Left ventricle myocardium inferior (tissue), 1 donor: Measurements from ENCODE around the gene RPS8. TPM values are rescaled to one million over a fixed set of nuclear protein-coding genes. Genes with fewer than 3 reads are reported as not detected.
"Not testable (repeated sequence)": the region's sequence is repeated elsewhere in the genome, so short reads cannot be mapped to it uniquely, and the experiment has no call there.

Experiments
- DNase-seq: peaks from one replicate; pipeline ENCODE4 v3.0.0-alpha.2; 2020
- H3K27ac ChIP-seq: fragments of 200-600 bp; replicated peaks from 2 replicates; pipeline ENCODE4 v1.8.0; 2021
- H3K27me3 ChIP-seq: fragments of 200-600 bp; 2 replicates; pipeline ENCODE4 v1.8.0; 2021; ENCODE audit warnings: low read depth
- H3K36me3 ChIP-seq: fragments of 200-600 bp; 2 replicates; pipeline ENCODE4 v1.8.0; 2021
- H3K4me1 ChIP-seq: fragments of 200-600 bp; 2 replicates; pipeline ENCODE4 v1.8.0; 2021
- H3K4me3 ChIP-seq: fragments of 200-600 bp; 2 replicates; pipeline ENCODE4 v1.8.0; 2021; ENCODE audit warnings: mild to moderate bottlenecking, moderate library complexity
- H3K9me3 ChIP-seq: fragments of 200-600 bp; replicated peaks from 2 replicates; pipeline ENCODE4 v1.8.0; 2021
- intact Hi-C: fragments of 100-400 bp; cut with micrococcal nuclease; formaldehyde crosslinking; loops from one replicate; pipeline ENCODE4 v1.11.0; 2022
- total RNA-seq: library from RNA; stranded (reverse); fragmentation: NEBNext Ultra II Directional; extraction: Animal tissue kit (Norgen Biotek cat#: 25700); gene quantifications from one replicate; pipeline ENCODE4 v1.2.1, GENCODE V29; 2021
- TF ChIP-seq, protein P1 (sequence below): fragments of 200-600 bp; IDR thresholded peaks from 2 replicates; pipeline ENCODE4 v1.8.0; 2021; ENCODE audit warnings: antibody characterized with exemption, mild to moderate bottlenecking, borderline replicate concordance
- donor health status: DM: no; HTN: yes; CAD: no; lungs with severe emphysema.

The RPS8 gene
- total RNA-seq, 1 donor from 2014 or later: 717 TPM

DNA sequence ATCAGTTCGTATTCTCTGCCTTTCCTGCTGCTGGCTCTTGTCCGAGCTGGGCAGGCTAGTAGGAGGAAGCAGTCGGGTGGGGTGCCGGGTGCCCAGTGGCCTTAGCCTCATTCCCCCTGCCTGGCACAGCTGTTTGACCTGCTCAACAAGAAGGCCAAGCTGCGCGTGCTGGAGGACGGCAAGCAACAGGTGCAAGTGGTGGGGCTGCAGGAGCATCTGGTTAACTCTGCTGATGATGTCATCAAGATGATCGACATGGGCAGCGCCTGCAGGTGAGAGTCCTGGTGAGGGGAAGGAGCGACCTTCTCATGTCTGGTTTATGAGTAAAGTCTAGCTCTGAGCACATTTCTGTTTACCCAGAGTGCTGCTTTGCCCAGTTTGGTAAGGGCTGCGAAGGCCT is 16.3 kb upstream of the RPS8 start:
- intact Hi-C loops: no loop called here
- no peaks in the 10 kb centered on the region for H3K36me3 ChIP-seq
- no peaks in the 10 kb centered on the region for H3K9me3 ChIP-seq
- no peaks in the 10 kb centered on the region for H3K27me3 ChIP-seq
- H3K4me1 ChIP-seq: peaks cover 6% of the 10 kb centered on the region
- no peak for DNase-seq
- H3K4me3 ChIP-seq: no peak overlapping the region
- H3K27ac ChIP-seq: no peak overlapping the region
- TF ChIP-seq, protein P1, sequence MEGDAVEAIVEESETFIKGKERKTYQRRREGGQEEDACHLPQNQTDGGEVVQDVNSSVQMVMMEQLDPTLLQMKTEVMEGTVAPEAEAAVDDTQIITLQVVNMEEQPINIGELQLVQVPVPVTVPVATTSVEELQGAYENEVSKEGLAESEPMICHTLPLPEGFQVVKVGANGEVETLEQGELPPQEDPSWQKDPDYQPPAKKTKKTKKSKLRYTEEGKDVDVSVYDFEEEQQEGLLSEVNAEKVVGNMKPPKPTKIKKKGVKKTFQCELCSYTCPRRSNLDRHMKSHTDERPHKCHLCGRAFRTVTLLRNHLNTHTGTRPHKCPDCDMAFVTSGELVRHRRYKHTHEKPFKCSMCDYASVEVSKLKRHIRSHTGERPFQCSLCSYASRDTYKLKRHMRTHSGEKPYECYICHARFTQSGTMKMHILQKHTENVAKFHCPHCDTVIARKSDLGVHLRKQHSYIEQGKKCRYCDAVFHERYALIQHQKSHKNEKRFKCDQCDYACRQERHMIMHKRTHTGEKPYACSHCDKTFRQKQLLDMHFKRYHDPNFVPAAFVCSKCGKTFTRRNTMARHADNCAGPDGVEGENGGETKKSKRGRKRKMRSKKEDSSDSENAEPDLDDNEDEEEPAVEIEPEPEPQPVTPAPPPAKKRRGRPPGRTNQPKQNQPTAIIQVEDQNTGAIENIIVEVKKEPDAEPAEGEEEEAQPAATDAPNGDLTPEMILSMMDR: no peak

DNA sequence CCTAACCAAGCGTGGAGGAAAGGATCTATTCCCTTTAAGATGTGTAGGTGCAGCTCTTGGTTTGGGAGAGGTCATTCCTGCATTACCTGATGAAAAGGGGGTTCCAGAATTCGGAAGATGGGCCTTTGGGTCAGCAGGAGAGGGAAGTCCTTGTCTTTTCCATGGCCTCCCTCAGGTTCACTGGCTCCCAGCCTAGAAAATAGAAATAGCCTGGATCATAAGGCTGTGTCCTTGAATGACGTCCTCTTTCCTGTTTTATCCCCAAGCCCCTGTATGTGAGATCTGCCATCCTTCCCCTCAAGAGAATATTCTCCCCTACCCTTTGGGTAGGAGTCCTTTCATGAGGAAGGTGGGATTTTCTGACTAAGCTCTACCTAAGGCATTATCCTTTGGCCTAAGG is 14.5 kb upstream of the RPS8 start:
- Histone ChIP-seq H3K9me3 (no peaks in the 10 kb centered on the region), H3K4me1 (peaks cover 6% of the 10 kb centered on the region), H3K27me3 (no peaks in the 10 kb centered on the region), H3K27ac (no peak overlapping the region), H3K4me3 (no peak overlapping the region), H3K36me3 (no peaks in the 10 kb centered on the region)
- no peak for DNase-seq
- intact Hi-C loops: no loop called here
- TF ChIP-seq, protein P1: no peak

DNA sequence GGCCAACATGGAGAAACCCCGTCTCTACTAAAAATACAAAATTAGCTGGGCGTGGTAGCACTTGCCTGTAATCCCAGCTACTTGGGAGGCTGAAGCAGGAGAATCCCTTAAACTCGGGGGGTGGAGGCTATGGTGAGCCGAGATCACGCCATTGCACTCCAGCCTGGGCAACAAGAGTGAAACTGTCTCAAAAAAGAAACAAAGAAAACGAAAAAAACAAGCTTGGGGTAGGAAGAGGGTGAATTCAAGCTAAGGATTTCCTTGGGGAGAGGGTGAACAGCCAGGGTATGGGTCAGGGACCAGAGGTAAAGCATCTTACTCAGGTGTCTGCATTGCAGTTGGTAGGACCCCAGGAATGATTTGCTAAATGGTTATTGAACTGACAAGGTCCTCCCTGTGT is 8.9 kb upstream of the RPS8 start:
- H3K27me3 ChIP-seq, intact Hi-C loops, H3K27ac ChIP-seq, H3K4me3 ChIP-seq, H3K36me3 ChIP-seq, H3K4me1 ChIP-seq, DNase-seq, H3K9me3 ChIP-seq: not testable (repeated sequence)

DNA sequence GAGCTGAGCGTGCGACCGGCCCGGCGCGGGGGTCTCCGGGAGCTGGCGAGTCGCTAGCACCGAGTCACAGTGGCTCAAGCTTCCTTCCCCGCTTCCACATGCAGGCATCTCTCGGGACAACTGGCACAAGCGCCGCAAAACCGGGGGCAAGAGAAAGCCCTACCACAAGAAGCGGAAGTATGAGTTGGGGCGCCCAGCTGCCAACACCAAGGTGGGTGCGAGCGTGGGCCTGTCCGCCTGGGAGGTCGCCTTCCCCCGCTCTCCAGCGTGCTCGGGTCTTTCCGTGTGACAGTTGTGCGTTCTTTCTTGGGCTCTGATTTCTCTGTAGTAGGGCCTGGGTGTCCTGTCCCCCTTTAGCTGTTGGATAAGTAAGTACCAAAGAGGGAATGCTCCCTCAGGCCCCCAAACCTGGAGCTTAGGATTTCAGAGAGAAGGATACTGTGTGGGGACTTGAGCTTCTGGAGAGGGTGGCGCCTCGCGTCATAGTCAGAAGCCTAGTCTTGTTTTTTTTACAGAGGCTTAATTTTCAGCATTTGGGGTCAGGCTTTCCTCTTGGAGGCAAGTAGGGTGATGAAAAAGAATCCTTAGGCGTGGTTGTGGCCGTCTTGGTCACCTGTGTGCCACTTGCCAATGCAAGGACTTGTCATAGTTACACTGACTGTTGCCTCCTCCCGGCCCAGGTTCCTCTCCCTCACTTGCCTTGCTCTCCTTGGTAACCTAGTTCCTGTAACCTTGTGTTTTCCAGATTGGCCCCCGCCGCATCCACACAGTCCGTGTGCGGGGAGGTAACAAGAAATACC is 790 bp downstream of the RPS8 start:
- Histone ChIP-seq H3K4me1 (peaks cover 42% of the 10 kb centered on the region), H3K27me3 (no peaks in the 10 kb centered on the region), H3K27ac (peak overlapping the region; percentile 95), H3K9me3 (no peaks in the 10 kb centered on the region), H3K36me3 (peaks cover 46% of the 10 kb centered on the region), H3K4me3 (peak overlapping the region; percentile 82)
- no peak for DNase-seq
- intact Hi-C loops: no loop called here
- TF ChIP-seq, protein P1: no peak

DNA sequence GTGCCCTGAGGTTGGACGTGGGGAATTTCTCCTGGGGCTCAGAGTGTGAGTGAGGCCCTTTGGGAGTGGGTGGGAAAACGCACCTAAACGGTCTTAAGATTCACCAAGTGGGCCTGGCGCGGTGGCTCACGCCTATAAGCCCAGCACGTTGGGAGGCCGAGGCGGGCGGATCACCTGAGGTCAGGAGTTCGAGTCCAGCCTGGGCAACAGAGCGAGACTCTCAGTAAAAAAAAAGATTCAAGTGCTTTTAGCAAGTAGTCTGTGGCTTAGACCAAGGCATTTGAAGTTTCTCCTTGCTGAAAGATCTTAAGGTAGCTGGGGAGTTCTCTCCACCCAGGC is 1.4 kb downstream of the RPS8 start:
- no peak for DNase-seq
- peak overlapping the region; percentile 95 for H3K27ac ChIP-seq
- H3K4me3 ChIP-seq: peak overlapping the region; percentile 82
- no peaks in the 10 kb centered on the region for H3K9me3 ChIP-seq
- intact Hi-C loops: no loop called here
- TF ChIP-seq, protein P1: no peak
- H3K36me3 ChIP-seq: peaks cover 52% of the 10 kb centered on the region
- H3K4me1 ChIP-seq: peaks cover 42% of the 10 kb centered on the region
- no peaks in the 10 kb centered on the region for H3K27me3 ChIP-seq

DNA sequence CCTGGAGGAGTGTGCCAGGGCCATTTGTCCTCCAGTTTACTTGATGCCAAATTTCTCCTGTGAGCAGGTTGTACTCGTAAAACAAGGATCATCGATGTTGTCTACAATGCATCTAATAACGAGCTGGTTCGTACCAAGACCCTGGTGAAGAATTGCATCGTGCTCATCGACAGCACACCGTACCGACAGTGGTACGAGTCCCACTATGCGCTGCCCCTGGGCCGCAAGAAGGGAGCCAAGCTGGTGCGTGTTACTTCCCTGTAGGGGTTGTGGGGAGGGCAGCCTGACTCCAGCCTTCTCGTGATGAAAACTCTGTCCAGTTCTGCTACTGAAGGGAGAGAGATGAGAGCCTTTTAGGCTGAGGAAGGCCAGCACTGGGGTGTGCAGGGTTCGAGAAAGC is 2.2 kb downstream of the RPS8 start:
- peaks cover 52% of the 10 kb centered on the region for H3K36me3 ChIP-seq
- DNase-seq: no peak
- no peaks in the 10 kb centered on the region for H3K27me3 ChIP-seq
- no peaks in the 10 kb centered on the region for H3K9me3 ChIP-seq
- intact Hi-C loops: no loop called here
- H3K4me3 ChIP-seq: peak overlapping the region; percentile 5
- H3K27ac ChIP-seq: peak overlapping the region; percentile 22
- TF ChIP-seq, protein P1: no peak
- H3K4me1 ChIP-seq: peaks cover 42% of the 10 kb centered on the region
